ENCODE measurements around the gene ZNF813.

Gene ZNF813

DNA sequence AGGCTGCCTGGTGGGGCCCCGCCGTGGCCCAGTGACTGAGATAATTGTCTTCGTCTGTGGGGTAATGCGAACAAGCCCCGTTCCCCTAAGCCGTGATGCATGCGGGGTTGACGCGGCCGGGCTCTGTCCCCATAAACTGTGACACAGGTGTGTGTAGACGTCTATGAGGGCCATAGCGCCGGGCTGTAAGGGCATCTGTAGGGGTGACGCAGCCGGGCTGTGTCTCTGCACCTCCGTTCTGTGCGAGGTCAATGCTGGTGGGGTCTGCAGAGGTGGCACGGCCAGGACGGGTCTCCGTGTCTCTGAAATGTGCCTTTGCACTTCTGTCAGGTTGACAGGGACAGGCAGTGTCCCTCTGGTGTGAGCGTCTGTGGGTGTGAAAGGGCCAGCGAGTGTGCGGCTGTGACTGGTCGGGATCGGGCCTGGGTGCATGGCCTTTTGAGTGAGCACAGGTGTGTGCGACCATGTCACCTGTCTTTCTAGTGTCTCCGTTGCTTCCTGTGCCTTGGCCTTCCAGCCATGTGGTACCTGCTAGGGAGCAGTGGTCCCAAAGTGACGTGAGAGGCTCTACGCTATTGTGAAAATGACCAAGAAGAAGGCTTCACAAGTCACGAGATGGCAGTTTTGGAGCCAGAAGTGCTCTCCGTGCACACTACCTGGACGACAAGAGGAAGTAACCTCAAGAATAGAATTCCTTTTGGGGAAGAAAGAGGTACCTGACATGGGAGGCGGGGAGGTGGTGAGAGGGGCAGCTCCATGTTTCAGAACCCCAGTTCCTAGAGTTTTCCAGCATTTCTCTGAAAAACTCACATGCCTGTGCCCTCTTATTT is 54.1 kb downstream of the ZNF813 start:
- no peak for DNase-seq

GRCh38 chr19:53525922-53526321 is 58.4 kb downstream of the ZNF813 start:
- DNase-seq: no peak

- DNase-seq: no peak
Measured at GRCh38 chr19:53530622-53531021, 63.1 kb downstream of the ZNF813 start.

DNA sequence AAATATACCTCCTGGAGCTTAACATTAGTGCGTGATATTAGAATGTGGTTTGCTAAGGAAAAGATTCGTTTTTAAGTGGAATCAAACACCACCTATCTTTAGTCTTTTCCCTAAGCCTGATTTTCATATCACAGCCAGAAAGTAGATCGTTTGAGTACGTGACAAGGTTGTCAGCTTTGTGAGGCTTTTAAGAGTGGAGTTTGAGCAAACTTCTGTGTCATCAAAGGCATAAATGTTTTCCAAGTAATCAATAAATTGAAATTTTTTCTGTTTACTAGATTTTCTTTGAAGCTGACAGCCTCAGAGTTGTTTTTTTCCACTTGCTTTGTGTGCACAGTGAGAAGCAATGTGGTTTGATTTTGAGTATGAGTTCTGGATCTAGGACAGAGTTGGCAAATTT is 63.9 kb downstream of the ZNF813 start:
- no peak for DNase-seq

- no peak for DNase-seq
Measured at GRCh38 chr19:53532362-53532761, 64.8 kb downstream of the ZNF813 start.

DNA sequence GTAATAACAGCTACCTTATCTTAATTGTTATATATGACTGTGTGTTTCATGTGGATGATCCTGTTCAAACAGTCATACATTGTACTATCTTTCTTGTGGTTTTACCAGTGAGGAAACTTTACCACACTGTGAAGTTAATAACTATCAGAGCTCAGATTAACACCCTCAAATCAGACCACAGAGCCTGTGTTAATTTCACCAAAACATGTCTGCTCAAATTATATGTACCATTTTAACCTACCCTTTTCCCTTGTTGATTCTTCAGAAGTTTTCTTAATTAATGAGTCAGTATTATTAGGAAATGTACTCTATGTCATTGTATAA is 68.7 kb downstream of the ZNF813 start:
- DNase-seq: no peak

GRCh38 chr19:53537121-53537520 is 69.6 kb downstream of the ZNF813 start:
- DNase-seq: no peak

GRCh38 chr19:53537521-53538377 is 70.2 kb downstream of the ZNF813 start, which contains the start of gene ZNF331:
TSS of gene ZNF331 (plus strand) at chr19:53538145. CDS start at chr19:53569377, 31,232 bp downstream.
- peak; percentile 80 for DNase-seq

GRCh38 chr19:53538378-53539109 is 71.0 kb downstream of the ZNF813 start:
- DNase-seq: no peak

DNA sequence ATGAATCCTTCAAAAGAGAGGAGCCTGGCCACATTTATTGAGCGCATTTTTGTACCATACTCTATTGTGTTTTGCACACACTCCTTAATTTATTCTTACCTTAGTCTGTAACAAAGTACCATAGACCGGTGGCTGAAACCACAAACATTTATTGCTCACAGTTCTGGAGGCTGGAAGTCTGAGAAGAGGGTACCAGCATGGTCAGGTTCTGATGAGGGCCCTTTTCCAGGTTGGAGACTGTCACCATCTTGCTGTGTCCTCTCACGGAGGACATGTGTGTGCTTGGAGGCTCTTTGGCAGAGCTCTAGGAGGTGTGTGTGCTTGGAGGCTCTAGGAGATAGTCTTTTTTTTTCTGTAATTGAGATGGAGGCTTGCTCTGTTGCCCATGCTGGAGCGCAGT is 72.6 kb downstream of the ZNF813 start:
- DNase-seq: no peak

DNA sequence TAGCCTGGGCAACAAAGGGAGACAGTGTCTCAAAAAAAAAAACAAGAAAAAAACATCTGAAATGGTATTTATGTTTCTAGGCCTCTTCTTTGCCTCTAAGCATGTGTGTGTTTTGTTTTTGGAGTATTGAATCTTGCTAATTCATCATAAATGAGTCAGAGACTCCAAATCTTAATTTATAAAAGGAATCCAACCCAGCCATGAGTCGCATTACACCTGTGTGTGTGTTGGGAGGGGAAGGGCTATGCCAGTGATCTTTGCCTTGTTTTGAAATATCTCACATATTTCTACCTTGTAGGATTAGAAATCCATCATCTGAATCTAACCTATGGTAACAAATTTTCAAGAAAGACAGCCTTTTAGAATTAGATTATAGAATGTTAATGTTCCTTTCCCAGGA is 74.4 kb downstream of the ZNF813 start:
- DNase-seq: no peak

GRCh38 chr19:53545271-53546065 is 77.9 kb downstream of the ZNF813 start:
- peak; percentile 64 for DNase-seq

All from islet precursor cell (in vitro differentiated cells).